OCI-LY3 (cell line): ENCODE measurements around the gene NFIL3.

ENCODE experiments used
- H2AFZ ChIP-seq: fragments of 200-600, 300-600 bp; shearing (Covaris generic); 2 replicates; pipeline ENCODE4 v1.6.0; 2014; ENCODE audit warnings: antibody characterized with exemption, low read depth, low read length
- H3K27ac ChIP-seq: fragments of 200-600, 300-600 bp; sonication (generic); 2 replicates; pipeline ENCODE4 v1.5.1; 2014; ENCODE audit warnings: mild to moderate bottlenecking, low read length, moderate library complexity, mixed read lengths
- H3K27me3 ChIP-seq: fragments of 200-600, 300-600 bp; sonication (generic); 2 replicates; pipeline ENCODE4 v1.6.1; 2014; ENCODE audit warnings: low read depth, low read length, mixed read lengths
- H3K36me3 ChIP-seq: fragments of 200-600, 300-600 bp; sonication (generic); replicated peaks from 2 replicates; pipeline ENCODE3; 2014; ENCODE audit warnings: low read depth, low read length, mixed read lengths
- H3K4me1 ChIP-seq: fragments of 300-600, 200-600 bp; sonication (generic); 2 replicates; pipeline ENCODE4 v1.6.1; 2014; ENCODE audit warnings: low read length, mixed read lengths
- H3K4me2 ChIP-seq: fragments of 200-600, 300-600 bp; sonication (generic); 2 replicates; pipeline ENCODE4 v1.6.1; 2014; ENCODE audit warnings: low read length, mixed read lengths
- H3K4me3 ChIP-seq: fragments of 300-600, 200-600 bp; sonication (generic); 2 replicates; pipeline ENCODE4 v1.5.1; 2014; ENCODE audit warnings: antibody characterized with exemption, mild to moderate bottlenecking, low read length, moderate library complexity
- H3K79me2 ChIP-seq: fragments of 300-600, 200-600 bp; shearing (Covaris generic); 2 replicates; pipeline ENCODE4 v1.6.1; 2014; ENCODE audit warnings: mild to moderate bottlenecking, low read length, mixed read lengths
- H3K9ac ChIP-seq: fragments of 300-600, 200-600 bp; shearing (Covaris generic); 2 replicates; pipeline ENCODE4 v1.6.0; 2014; ENCODE audit warnings: mild to moderate bottlenecking, low read length, moderate library complexity
- H3K9me3 ChIP-seq: fragments of 200-600, 300-600 bp; shearing (Covaris generic); 2 replicates; pipeline ENCODE4 v1.6.1; 2014; ENCODE audit warnings: low read length, mixed read lengths; ENCODE audit not compliant: insufficient read depth
- H4K20me1 ChIP-seq: fragments of 200-600, 300-600 bp; sonication (generic); 2 replicates; pipeline ENCODE4 v1.6.1; 2016; ENCODE audit warnings: low read length, mixed read lengths; ENCODE audit not compliant: insufficient read depth
- CTCF ChIP-seq: fragments of 200-600, 300-600 bp; sonication (generic); IDR thresholded peaks from 2 replicates; pipeline ENCODE4 v1.5.1; 2014; ENCODE audit warnings: antibody characterized with exemption, low read length, low read depth
- EZH2phosphoT487 ChIP-seq: fragments of 200-600 bp; shearing (Covaris generic); IDR thresholded peaks from 2 replicates; pipeline ENCODE4 v1.6.1; 2018; ENCODE audit warnings: antibody characterized with exemption, mixed run types, low read depth

The NFIL3 gene

DNA sequence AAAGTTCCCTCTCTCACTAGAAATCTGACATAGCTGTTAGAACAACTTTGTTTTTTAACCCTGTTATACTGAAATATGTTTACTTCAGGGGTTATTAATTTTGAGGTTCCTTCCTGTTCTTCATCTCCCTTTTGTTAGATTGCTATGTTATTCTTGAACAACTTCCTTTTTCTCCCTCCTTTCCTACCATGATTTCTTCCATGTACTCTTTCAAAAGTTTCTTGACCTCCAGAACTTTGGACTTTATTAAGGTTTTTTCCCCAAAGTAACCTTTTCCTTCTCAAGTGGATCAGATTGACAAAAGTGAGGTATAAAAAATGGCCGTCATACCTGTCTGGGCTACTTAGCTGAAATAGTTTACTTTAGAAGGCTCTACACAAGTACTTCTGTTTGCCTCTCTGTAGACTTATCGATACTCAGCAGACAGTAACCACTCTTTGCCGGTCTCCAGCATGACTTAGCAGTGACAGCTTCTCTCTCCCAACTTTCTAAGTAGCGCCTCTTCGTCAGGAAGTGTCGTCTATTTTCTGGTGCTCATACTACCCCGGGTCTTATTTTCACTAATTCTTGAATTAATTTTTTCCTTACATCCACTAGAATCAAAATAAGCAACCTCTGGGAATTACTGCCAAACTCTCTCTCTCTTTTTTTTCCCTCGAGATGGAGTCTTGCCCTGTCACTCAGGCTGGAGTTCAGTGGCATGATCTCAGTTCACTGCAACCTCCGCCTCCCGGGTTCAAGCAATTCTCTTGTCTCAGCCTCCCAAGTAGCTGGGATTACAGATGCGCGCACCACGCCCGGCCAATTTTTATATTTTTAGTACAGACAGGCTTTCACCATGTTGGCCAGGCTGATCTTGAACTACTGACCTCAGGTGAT is 19.7 kb downstream of the NFIL3 start:
- no peaks in the 10 kb centered on the region for H3K9me3 ChIP-seq
- no peak overlapping the region for H2AFZ ChIP-seq
- H3K79me2 ChIP-seq, result no peaks in the 10 kb centered on the region
- H3K4me3 ChIP-seq, result no peak overlapping the region
- H3K4me2 ChIP-seq, result no peak overlapping the region
- H3K36me3 ChIP-seq, result no peaks in the 10 kb centered on the region
- H3K27ac ChIP-seq, result no peak overlapping the region
- no peaks in the 10 kb centered on the region for H3K4me1 ChIP-seq
- no peak overlapping the region for H3K9ac ChIP-seq
- peaks cover 46% of the 10 kb centered on the region for H3K27me3 ChIP-seq
- TF ChIP-seq CTCF (no peak), EZH2phosphoT487 (no peak)
- H4K20me1 ChIP-seq, result 0 out of 2 replicates have a peak, but pooled peaks cover 3% of the 10 kb centered on the region

GRCh38 chr9:91398926-91399325 is 24.7 kb downstream of the NFIL3 start:
- H3K4me2 ChIP-seq, result no peak overlapping the region
- peaks cover 81% of the 10 kb centered on the region for H3K27me3 ChIP-seq
- no peak overlapping the region for H3K9ac ChIP-seq
- peaks cover 18% of the 10 kb centered on the region for H3K4me1 ChIP-seq
- H3K36me3 ChIP-seq, result no peaks in the 10 kb centered on the region
- peaks cover 19% of the 10 kb centered on the region; the same call in 1 of the 2 replicates for H4K20me1 ChIP-seq
- no peak overlapping the region for H3K4me3 ChIP-seq
- H3K9me3 ChIP-seq, result no peaks in the 10 kb centered on the region
- H2AFZ ChIP-seq, result no peak overlapping the region
- no peak overlapping the region for H3K27ac ChIP-seq
- TF ChIP-seq CTCF, result no peak
- TF ChIP-seq EZH2phosphoT487, result no peak
- H3K79me2 ChIP-seq, result no peaks in the 10 kb centered on the region

- Histone ChIP-seq H3K36me3 (no peaks in the 10 kb centered on the region), H4K20me1 (peaks cover 22% of the 10 kb centered on the region; the same call in 1 of the 2 replicates), H3K4me2 (peak overlapping the region; percentile 62), H3K4me1 (peaks cover 18% of the 10 kb centered on the region), H2AFZ (no peak overlapping the region), H3K4me3 (peak overlapping the region; percentile 31; the same call in 1 of the 2 replicates), H3K27ac (no peak overlapping the region), H3K79me2 (no peaks in the 10 kb centered on the region), H3K9ac (no peak overlapping the region), H3K27me3 (peaks cover 76% of the 10 kb centered on the region), H3K9me3 (no peaks in the 10 kb centered on the region)
- no peak for TF ChIP-seq EZH2phosphoT487
These were observed 27.8 kb downstream of the NFIL3 start for GRCh38 chr9:91395553-91396471.

DNA sequence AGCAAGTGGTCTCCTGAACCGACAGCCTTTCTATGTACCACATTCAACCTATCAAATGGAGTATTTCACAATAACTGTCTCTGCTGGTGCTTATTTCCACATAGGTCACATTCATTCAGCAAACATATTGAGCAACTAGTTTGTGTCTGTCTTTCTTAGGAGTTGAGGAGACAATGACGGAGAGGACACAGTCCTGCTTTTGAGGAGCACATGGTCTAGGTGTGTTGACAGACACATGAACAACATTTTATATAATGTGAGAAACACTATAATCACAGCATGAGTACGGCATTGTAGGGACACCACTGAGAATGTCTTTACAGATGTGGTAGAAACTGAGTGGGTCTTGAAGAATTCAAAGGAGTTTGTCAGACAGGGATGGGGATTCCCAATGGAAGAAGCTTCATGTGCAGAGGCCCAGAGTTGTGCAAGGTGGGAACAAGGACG is 28.5 kb downstream of the NFIL3 start:
- Histone ChIP-seq H3K36me3 (no peaks in the 10 kb centered on the region), H3K4me1 (peaks cover 18% of the 10 kb centered on the region), H3K79me2 (no peaks in the 10 kb centered on the region), H3K4me2 (peak overlapping the region; percentile 62), H2AFZ (no peak overlapping the region), H4K20me1 (peaks cover 22% of the 10 kb centered on the region; the same call in 1 of the 2 replicates), H3K27ac (no peak overlapping the region), H3K9me3 (no peaks in the 10 kb centered on the region), H3K27me3 (peaks cover 70% of the 10 kb centered on the region), H3K9ac (no peak overlapping the region), H3K4me3 (peak overlapping the region; percentile 31; the same call in 1 of the 2 replicates)
- TF ChIP-seq CTCF (no peak), EZH2phosphoT487 (no peak)
